HT-29 (cell line): Measurements from ENCODE around the gene TNRC6C. TPM values are rescaled to one million over a fixed set of nuclear protein-coding genes. Genes with fewer than 3 reads are reported as not detected.
"Not testable (repeated sequence)": the region's sequence is repeated elsewhere in the genome, so short reads cannot be mapped to it uniquely, and the experiment has no call there.

Experiments used
- DNase-seq: peaks from one replicate; pipeline ENCODE4 v3.0.0-alpha.2; 2015; ENCODE audit warnings: low spot score
- total RNA-seq: library from RNA; depleted of rRNA; stranded (reverse); fragments of >200 nt; shearing (Covaris generic); gene quantifications from 2 replicates; pipeline ENCODE4 v1.2.3, GENCODE V29; 2014

Gene TNRC6C
- total RNA-seq, 1 experiment from 2014 or later, result 7.2 TPM

DNA sequence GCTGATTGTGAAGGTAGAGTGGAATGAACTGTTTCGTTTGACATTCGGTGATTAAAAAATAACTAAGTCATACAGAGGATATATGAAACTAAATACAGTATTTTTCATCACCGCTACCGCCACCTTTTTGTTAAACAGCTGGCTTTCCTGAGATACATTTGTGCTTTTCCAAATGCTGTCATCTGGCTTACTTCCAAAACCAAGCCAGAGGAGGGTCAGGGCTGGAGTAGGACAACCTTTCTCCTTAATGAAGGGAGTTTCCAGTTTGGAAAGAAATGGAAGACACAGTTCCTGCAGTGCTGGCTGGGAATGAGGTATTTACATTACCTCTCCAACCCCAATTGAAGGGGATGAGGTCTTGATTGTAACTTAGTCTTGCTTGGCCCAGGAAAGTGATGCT is 3.2 kb downstream of the TNRC6C start:
- no peak for DNase-seq

DNA sequence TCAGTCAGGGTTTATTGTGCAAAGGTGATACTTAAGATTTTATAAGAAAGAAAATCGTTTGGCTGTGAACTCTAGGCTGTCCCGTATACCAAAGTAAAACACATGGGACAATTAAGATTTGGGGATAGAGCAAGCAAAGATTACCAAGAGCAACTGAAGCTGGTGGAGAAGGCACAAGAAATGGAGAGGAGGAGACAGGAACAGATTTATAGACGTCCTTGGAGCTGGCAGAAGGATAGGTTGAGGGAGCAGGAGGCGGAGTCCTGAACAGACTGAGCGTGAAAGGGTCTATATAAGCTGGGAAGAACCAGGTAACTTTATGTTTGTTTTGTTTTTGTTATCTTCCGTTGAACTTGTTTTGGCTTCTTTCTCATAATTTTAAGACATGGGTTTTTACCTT is 3.8 kb downstream of the TNRC6C start:
- no peak for DNase-seq

DNA sequence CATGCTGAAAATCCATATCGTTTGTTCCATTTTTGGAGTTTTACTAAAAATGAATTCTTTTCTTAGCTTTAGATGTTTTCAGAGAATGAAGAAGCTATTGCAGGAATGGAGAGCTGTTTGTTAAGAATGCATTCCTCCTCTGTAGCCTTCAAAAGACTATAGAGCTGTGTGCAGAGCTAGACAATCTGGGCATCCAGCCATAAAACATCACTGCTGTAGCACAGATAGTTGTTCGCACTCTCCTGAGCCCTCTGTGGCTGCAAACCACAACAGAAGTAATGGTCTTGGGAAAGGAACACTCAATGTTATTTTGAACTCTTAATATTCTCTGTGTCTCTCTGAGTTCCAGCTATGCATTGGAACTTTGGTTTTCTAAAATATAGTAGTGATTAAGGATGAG is 4.9 kb downstream of the TNRC6C start:
- no peak for DNase-seq

DNA sequence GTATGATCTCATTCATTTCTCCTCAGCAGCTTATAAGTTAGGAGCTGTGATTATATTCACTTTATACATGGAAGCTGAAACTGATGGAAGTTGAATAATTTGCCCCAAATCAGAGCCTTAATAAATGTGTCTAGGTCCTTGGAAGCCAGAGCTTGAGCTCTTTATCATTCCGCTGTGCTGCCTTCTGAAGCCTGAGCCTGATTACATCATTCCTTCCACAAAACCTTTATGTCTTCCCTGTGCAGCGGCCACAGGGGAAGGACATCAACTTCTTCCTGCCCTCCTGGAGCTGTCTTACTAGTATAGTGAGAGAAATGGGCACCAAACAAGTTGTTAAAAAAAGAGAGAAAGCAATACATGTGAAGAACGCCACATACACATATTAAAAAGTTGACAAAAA is 6.8 kb downstream of the TNRC6C start:
- no peak for DNase-seq

DNA sequence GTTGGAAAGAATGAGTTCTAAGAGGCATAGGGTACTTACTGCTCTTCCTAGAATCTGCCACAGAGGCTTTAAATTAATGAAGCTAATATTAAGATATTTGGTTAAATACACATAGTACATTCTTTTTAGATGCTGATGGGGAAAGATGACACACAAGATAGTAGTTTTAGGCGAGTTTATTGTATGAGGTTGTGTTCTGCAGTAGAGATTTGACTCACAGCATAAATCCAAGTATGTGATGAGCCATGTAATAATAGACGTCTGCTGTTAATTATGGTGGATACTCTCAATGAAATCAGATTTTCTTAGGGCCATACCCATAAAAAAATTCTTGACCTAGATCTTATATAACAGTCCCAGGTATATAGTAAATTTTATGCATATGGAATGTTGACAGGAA is 8.0 kb downstream of the TNRC6C start:
- DNase-seq, result no peak

DNA sequence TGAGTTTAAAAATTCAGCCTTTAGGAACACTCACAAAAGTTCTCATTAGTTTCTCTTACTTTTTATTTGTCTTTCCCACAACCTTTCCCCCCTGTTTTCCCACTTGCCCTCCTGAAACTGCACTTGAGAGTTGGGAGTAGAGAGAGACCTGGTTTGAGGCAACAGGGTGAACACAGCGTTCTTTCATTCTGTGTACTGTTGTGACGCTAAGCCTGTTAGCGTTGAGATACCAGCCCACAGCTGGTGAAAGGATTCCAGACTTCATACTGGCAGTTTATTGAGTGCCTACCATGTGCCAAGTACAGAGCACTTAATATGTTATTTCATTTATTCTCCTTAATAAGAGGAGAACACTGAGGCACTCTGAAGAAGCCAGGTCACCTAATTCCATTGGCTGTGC is 10.3 kb downstream of the TNRC6C start:
- DNase-seq, result no peak

DNA sequence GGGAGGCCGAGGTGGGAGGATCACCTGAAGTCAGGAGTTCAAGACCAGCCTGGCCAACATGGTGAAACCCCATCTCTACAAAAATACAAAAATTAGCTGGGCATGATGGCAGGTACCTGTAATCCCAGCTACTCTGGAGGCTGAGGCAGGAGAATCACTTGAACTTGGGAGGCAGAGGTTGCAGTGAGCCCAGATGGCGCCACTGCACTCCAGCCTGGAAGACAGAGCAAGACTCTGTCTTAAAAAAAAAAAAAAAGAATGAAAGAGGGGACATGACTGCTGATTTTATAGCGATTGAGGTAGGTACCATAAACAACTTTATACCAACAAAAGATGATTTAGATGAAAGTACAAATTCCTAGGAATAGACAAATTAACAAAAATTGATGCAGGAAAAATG is 13.8 kb downstream of the TNRC6C start:
- DNase-seq, result not testable (repeated sequence)

DNA sequence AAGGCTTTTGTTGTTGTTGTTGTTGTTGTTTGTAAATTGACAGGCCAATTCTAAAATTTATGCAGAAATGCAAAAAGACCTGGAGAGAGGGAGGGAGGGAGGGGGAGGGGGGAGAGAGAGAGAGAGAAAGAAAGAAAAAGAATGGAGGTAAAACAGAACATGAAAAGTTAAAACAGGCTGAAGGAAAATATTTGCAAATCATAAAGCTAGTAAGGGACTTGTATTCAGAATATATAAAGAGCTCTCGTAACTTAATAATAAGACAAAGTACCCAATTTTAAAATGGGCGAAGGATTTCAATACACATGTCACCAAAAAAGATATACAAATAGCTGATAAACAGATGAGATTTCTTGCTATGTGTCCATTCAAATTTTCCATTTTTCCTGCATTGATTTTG is 15.4 kb downstream of the TNRC6C start:
- DNase-seq, result no peak

DNA sequence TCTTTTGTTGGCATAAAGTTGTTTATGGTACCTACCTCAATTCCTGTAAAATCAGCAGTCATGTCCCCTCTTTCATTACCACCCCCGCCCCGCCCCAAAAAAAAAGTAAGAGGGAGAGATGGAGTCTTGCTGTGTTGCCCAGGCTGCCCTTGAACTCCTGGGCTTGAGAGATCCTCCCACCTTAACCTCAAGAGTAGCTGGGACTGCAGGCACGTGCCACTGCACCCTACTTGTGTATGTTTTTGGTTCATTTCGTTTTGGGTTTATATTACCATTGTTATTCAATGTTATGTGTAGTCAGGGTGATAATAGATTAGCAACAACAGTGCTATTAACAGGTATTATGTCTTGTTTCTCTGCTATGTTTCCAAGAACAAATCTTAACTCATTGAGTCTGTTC is 15.9 kb downstream of the TNRC6C start:
- no peak for DNase-seq

DNA sequence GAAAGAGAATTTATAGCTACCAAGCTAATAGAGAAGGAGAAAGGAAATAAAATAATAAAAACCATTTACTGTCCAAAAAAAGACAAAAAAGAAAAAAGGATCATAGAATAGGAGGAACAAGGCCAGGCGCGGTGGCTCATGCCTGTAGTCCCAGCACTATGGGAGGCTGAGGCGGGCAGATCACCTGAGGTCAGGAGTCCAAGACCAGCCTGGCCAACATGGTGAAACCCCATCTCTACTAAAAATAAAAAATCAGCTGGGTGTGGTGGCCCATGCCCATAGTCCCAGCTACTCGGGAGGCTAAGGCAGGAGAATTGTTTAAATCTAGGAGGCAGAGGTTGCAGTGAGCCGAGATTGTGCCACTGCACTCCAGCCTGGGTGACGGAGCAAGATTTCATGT is 23.9 kb downstream of the TNRC6C start:
- not testable (repeated sequence) for DNase-seq

DNA sequence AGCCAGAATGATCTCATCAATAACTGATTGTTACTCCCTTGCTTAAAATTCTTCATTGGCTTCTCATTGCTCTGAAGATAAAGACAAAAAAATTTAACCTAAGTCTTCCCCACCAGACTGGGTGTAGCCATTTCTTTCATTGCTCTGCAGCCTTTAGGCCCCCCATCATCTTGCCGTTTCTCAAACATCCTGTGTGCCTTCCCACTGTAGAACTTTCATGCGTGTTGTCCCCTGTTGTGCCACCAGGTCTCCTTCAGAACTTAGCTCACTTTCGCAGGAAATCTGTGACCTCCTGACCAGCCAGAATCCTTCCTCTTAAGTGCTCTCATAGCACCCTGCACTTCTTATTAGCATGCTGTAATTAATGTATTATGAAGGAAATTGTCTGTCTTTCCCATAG is 31.8 kb downstream of the TNRC6C start:
- no peak for DNase-seq

DNA sequence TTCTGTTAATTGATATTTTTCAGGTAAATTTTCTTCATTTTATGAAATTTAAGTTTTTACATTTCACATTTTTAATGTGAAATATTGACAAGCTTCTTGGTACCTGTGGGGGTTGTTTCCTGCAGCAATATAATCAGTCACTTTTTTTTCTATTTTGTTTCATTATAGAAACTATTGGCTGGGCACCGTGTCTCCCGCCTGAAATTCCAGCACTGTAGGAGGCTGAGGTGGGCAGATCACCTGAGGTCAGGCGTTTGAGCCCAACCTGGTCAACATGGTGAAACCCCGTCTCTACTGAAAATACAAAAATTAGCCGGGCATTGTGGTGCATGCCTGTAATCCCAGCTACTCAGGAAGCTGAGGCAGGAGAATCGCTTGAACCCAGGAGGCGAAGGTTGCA is 35.2 kb downstream of the TNRC6C start:
- not testable (repeated sequence) for DNase-seq

DNA sequence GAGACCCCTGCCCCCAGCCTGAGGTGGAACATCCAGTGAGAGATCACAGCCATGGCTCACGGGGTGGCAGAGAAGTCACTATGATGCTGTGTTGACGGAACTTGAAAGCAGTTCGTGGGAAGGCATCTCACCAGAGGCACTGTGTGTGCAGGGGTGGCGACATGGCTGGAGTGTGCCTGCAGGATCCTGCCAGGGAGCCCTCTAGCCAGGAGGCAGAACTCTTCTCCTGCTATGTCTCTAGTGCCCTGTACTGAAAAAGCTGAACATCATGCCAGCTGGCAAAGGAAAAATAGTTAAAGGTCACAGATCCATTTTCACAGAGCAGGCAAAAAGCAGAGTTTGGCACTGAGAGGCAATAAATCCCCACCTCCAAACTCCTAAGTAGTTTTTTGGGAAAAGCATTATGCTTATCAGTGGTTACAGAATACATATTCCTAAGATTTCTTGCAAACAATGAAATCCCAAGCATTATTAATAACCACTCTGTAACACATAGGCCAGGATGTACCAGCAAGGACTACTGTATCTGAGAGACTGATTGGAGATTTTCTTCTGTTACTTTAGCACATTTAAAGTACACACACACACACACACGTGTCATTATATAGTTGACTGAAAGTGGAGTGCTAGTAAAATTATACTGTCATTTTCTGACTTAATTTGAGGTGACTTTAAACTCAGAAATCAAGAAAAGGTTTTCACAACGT is 36.8 kb downstream of the TNRC6C start:
- DNase-seq, result no peak

DNA sequence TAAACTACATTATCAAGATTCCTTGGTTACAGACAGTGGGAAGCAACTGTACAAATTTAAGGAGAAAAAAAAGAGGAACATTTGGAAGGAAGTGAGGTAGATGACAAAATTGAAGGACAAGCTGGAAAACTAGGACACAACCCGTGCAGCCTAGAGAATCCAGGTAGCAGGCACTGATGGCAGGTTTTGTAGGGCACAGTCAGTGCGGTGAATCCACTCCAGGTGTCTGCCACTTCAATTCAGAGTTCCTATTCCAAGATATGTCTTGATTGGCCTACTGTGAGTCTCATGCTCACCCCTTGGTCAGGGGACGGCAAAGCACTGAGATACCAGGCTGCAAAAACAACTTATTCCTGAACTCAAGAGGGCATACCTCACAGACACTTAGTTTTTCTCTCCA is 37.8 kb downstream of the TNRC6C start:
- no peak for DNase-seq

DNA sequence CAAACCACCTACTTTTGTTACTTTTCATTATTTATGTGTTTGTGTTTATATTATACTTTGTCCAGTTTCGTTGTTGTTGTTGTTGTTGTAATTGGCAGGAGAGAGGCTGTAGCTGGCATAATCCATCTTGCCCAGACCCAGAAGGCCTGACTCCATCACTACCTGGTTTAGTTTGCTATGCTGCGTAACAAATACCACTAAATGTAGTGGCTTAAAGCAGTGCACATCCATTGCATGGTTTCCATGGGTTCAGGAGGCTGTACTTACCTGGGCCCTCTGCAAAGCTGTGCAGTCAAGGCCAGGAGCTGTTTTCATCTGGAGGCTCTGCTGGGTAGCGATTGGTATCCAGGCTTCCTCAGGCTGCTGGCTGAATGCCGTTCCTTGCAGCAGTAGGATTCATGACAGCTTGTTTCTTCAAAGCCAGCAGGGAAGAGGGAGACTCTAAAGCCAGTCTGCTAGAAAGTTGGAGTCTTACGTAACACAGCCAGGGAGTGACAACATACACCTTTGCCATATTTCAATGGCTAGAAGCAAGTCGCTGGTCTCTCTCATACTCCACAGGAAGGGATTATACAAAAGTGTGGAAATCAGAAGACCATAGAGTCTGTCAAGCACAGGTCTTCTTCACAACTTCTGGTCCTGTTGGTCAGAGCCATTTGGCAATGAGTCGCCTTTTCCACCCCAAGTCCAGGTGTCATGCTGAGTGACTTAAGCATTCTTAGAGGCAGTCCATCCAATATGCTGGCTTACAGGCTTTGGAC is 41.1 kb downstream of the TNRC6C start:
- no peak for DNase-seq

DNA sequence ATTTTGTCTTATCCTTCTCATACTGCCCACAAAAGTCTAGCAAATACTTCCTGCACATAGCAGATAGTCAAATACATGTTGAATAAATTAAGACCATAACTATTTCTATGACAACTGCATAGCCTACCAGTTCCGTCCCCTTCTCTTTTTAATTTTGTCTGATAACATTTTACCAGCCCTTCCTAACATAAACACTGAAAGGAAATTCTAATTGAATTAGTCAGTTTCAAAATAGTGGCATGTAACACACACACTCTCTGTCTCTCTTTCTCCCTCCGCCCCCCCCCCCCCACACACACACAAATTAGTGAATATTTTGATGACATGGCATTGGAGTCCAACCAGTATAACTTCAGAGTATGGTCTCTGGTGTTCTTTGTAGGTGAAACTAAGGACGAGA is 41.8 kb downstream of the TNRC6C start:
- no peak for DNase-seq

DNA sequence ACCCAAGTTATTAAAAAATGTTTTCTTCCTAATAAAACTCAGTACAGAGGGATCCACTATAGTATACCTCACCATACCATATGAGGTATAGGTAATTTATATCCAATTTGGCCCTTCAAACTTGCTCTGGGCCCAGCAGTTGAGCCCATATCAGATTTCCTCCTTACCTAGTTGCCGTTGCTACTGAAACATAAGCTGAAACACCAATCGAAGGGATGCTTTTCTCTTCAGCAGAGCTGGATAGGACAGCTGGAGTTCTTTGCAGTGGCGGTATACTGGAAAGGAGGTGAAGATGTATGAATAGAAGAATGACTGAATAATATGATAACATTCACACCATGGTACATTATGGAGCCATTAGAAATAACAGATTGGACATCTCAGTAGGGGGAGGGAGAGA is 42.7 kb downstream of the TNRC6C start:
- DNase-seq, result no peak

DNA sequence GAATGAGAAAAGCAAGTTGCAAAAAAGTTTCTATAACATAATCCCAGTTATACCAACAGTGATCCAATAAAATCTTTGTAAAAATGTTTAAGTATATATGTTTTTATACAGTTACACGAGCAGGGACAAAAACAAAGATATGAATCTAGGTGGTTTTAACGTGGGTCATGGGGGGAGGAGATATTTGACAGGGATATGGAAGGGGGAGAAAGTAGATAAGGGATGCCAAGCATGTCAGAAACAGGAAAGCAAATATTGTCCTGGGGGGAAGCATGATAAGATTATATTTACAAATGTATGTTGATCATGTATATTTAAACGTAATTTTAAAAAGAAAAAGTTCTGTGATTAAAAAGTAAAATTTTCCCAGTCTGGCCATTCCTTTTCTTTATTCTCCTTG is 43.1 kb downstream of the TNRC6C start:
- no peak for DNase-seq

DNA sequence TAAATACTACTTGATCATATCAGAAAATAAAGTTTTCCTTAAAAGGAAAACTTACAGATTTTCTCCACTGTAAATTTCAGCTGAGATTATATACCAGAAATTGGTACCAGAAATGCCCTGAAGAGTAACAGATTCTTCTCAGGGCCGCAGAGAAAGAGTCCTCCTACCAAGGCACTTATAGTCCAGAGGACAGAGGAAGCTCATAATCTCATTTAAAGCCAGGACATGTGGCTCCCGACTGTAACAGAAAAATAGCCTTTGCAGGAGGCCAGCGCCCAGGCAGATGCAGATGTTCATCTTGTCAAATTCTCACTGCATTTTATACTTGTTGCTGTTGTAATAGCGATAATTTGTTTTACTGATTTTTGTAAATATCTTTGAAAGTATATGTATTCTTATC is 43.7 kb downstream of the TNRC6C start:
- no peak for DNase-seq

DNA sequence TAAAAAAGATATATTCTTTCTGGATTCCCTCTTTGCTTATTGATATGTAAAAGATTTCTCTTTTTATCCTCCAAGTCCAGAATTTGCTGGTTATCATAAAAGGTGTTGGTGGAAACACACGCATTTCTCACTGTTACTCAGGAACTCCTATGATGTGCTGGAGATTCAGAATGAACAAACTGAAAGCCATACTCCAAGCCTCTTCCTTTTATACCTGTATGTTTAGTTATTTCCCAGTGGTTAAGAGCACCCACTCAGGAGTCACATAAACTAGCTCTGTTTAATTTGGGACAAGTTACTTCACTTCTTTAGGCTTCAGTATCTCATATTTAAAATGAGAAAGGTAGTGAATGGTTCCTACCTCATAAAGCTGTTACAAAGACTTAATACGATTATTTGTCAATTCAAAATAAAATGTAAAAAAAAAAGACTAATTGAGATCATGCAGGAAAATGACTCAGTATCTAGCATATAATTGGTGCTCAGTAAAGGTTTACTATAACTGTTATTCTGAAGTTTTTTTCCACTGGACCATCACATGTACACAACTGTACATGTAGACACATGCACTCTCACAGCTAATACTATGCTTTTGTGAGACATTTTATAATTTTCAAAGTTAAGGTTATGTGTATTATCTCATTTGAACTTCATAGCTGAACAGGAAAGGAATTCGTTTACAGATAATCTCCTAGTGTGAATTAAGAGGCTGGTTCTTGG is 47.1 kb downstream of the TNRC6C start:
- no peak for DNase-seq

DNA sequence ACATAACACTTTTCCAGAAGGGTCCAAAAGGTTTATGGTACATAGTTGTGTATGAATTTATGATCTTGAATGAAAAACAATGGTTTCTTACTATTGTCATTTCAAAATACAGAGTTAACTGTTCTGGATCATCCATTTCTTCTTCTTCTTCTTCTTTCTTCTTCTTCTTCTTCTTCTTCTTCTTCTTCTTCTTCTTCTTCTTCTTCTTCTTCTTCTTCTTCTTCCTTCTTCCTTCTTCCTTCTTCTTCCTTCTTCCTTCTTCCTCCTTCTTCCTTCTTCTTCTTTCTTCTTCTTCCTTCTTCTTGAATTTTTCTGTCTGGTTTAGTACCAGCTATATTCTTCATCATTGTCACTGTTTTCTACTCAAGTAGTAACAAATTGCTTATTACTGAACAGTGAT is 47.8 kb downstream of the TNRC6C start:
- no peak for DNase-seq

DNA sequence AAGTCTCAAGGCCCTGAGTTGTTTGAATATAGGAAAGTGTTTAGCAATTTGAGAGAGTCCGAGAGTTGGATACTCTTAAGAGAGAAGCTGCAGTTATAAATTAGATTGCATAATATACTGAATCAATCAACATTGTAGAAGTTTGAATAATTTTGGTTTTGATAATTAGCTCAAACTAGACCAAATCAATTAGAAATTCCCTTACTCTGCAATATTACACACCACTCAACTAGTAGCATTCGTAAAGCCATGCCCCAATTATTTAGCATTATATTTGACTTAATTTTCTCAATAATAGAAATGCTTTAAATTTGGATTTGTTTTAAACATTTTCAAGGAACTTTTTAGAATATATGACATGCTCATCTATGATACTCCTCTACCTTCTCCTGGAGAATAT is 49.1 kb downstream of the TNRC6C start:
- no peak for DNase-seq

DNA sequence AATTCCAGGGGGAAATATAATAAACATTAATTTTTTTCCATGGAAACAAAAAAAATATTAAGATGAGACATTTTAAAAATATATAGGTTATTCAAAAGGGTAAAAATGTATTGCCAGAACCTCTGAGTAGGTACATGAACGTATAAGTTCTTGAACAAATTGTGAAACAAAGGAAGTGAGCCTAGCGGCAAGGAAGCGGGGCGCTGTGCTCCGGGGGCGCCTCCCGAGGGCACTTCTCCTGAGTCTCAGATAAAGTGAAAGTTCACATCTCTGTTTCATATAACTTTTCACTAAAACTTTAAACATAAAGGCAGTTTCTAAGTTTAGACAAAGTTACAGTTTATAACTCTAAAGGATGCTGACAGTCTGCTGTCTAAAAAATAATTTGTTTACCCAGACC is 52.3 kb downstream of the TNRC6C start:
- no peak for DNase-seq
